Fibroblast of the aortic adventitia (primary cell): ENCODE results near the gene SLC32A1. TPM values are rescaled to one million over a fixed set of nuclear protein-coding genes. Genes with fewer than 3 reads are reported as not detected.

Experiments
- DNase-seq: peaks from one replicate; pipeline ENCODE4 v3.0.0-alpha.2; 2010; ENCODE audit warnings: low read depth
- H3K4me3 ChIP-seq: 2 replicates; pipeline ENCODE4 v1.5.1; 2011; ENCODE audit warnings: low read depth, mild to moderate bottlenecking, control low read depth, low read length, moderate library complexity
- CTCF ChIP-seq: IDR thresholded peaks from 2 replicates; pipeline ENCODE4 v1.5.1; 2011; ENCODE audit warnings: mild to moderate bottlenecking, low read length, control low read depth, inconsistent platforms; ENCODE audit not compliant: insufficient read depth
- total RNA-seq: library from RNA; depleted of rRNA; stranded (reverse); fragments of >200 nt; gene quantifications from 2 replicates; pipeline ENCODE4 v1.2.3, GENCODE V29; 2012; ENCODE audit warnings: low replicate concordance

SLC32A1 gene
- total RNA-seq, 1 donor = not detected

GRCh38 chr20:38751360-38751976 lies 27.2 kb downstream of the SLC32A1 start:
- peak; percentile 74 for TF ChIP-seq CTCF
- peak; percentile 66 for DNase-seq
- H3K4me3 ChIP-seq = no peak overlapping the region

GRCh38 chr20:38752029-38752428 lies 27.7 kb downstream of the SLC32A1 start:
- TF ChIP-seq CTCF = no peak
- no peak for DNase-seq
- no peak overlapping the region for H3K4me3 ChIP-seq

GRCh38 chr20:38754924-38755323 lies 30.6 kb downstream of the SLC32A1 start:
- no peak for DNase-seq
- no peak for TF ChIP-seq CTCF
- no peak overlapping the region for H3K4me3 ChIP-seq

GRCh38 chr20:38755324-38755910 lies 31.1 kb downstream of the SLC32A1 start:
- no peak for DNase-seq
- no peak for TF ChIP-seq CTCF
- H3K4me3 ChIP-seq = no peak overlapping the region

GRCh38 chr20:38757145-38757775 lies 33.0 kb downstream of the SLC32A1 start:
- no peak for TF ChIP-seq CTCF
- H3K4me3 ChIP-seq = no peak overlapping the region
- DNase-seq = peak; percentile 54

GRCh38 chr20:38759106-38759505 lies 34.8 kb downstream of the SLC32A1 start:
- DNase-seq = no peak
- no peak for TF ChIP-seq CTCF
- H3K4me3 ChIP-seq = no peak overlapping the region

- DNase-seq = no peak
- no peak overlapping the region for H3K4me3 ChIP-seq
- TF ChIP-seq CTCF = no peak
Measured at GRCh38 chr20:38760978-38761377, 36.7 kb downstream of the SLC32A1 start.
